Astrocyte of the spinal cord (primary cell): Measurements from ENCODE around the gene CXCR5.

Source experiments
- DNase-seq: peaks from one replicate; pipeline ENCODE4 v3.0.0; 2011; ENCODE audit warnings: low read depth, low spot score
- H3K4me3 ChIP-seq: 2 replicates; pipeline ENCODE4 v1.5.1; 2011; ENCODE audit warnings: low read depth, mild to moderate bottlenecking, low read length, moderate library complexity
- in situ Hi-C: cut with HindIII; loops from 2 replicates; pipeline ENCODE4 v1.10.0; 2017; ENCODE audit warnings: low sequenced_read_pairs
- TF ChIP-seq, protein P1 (sequence below): IDR thresholded peaks from 2 replicates; pipeline ENCODE4 v1.5.1; 2012; ENCODE audit warnings: low read depth, mild to moderate bottlenecking, low read length, inconsistent platforms

The CXCR5 gene

GRCh38 chr11:118843565-118843964 lies 40.1 kb upstream of the CXCR5 start:
- DNase-seq = no peak
- no peak overlapping the region for H3K4me3 ChIP-seq
- in situ Hi-C loops = no loop called here
- TF ChIP-seq, protein P1, sequence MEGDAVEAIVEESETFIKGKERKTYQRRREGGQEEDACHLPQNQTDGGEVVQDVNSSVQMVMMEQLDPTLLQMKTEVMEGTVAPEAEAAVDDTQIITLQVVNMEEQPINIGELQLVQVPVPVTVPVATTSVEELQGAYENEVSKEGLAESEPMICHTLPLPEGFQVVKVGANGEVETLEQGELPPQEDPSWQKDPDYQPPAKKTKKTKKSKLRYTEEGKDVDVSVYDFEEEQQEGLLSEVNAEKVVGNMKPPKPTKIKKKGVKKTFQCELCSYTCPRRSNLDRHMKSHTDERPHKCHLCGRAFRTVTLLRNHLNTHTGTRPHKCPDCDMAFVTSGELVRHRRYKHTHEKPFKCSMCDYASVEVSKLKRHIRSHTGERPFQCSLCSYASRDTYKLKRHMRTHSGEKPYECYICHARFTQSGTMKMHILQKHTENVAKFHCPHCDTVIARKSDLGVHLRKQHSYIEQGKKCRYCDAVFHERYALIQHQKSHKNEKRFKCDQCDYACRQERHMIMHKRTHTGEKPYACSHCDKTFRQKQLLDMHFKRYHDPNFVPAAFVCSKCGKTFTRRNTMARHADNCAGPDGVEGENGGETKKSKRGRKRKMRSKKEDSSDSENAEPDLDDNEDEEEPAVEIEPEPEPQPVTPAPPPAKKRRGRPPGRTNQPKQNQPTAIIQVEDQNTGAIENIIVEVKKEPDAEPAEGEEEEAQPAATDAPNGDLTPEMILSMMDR = no peak

- H3K4me3 ChIP-seq = no peak overlapping the region
- peak; percentile 36 for DNase-seq
- in situ Hi-C loops = no loop called here
- TF ChIP-seq, protein P1 = no peak
Measured at GRCh38 chr11:118845369-118845768, 38.3 kb upstream of the CXCR5 start.

GRCh38 chr11:118846181-118846935 lies 37.3 kb upstream of the CXCR5 start:
- H3K4me3 ChIP-seq = no peak overlapping the region
- in situ Hi-C loops = no loop called here
- TF ChIP-seq, protein P1 = no peak
- no peak for DNase-seq

GRCh38 chr11:118849825-118850224 lies 33.9 kb upstream of the CXCR5 start:
- in situ Hi-C loops = no loop called here
- TF ChIP-seq, protein P1 = no peak
- DNase-seq = no peak
- H3K4me3 ChIP-seq = no peak overlapping the region

GRCh38 chr11:118851970-118852369 lies 31.7 kb upstream of the CXCR5 start:
- TF ChIP-seq, protein P1 = no peak
- in situ Hi-C loops = no loop called here
- DNase-seq = no peak
- no peak overlapping the region for H3K4me3 ChIP-seq

DNA sequence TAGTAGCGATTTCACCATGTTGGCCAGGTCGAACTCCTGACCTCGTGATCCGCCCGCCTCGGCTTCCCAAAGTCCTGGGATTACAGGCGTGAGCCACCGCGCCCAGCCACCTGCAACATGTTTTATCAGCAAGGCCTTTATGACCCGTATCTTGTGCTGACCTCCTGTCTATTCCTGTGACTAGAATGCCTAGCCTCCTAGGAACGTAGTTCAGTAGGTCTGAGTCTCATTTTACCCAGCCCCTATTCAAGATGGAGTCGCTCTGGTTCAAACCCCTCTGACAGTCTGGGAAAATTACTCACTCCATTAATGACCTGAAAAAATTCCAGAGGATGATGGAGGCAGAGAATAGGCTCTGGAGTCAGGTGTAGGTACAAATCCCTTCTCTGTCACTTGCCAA lies 30.0 kb upstream of the CXCR5 start:
- no peak for DNase-seq
- TF ChIP-seq, protein P1 = no peak
- in situ Hi-C loops = no loop called here
- no peak overlapping the region for H3K4me3 ChIP-seq
